NCI-H187 (cell line): ENCODE measurements around the gene GUCD1.

Experiments
- DNase-seq, 2 experiments: peaks; one replicate each; lab custom pipeline; 2025; lab: John Stamatoyannopoulos, UW

The GUCD1 gene

DNA sequence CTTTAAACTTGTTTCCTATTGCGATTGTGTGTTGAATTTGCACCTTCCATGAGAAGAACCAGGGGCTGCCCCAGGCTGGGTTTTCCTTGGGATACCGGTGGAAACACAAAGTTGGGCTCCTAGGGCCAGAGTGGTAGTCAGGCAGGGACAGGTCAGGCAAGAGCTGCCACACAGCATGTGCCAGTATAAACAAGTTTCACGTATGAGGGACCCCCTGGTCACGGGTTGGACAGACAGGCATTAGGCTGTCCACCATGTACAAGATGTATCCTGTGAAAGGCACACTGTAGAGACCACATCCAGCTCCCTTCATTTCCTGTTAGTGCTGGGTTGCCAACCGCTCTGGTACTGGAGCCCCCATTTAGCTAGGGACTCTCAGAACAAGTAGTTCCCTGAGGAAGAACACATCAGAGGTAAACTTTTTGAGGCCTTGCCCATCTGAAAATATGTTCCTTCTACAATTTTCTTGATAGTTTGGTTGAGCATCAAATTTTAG is 51.0 kb downstream of the GUCD1 start:
- no peak for DNase-seq

DNA sequence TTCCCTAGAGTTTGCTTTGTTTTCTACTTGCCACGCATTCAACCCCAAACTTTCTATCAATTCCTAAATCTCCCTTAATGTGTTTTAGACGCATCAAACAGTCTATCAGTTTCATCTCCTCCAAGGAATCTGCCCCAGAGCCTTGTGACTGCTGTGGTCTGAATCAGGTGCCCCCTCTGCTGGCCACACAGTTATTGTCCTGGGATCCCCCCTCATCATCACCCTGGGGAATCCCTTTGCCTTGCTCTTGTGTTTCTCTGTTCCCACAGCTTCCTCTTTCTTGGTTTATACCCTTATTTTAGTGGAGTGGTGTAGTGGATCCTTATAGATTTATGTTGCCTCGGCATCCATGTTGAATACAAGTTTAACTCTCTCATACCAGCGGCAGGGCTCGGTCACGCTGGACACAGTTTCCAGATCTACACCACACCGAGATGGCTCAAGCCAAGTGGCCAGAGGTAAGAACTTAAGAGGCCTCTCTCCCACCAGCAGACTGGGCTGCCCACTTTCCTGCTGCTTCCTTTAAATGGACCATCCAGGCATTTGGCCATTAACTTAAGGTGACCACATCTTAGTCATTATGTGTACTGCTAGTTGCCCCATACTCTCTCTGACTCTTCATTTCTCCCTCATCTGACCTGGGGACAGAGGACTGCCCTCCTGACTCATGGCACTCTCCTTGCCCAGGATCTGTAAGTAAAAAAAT is 51.6 kb downstream of the GUCD1 start:
- no peak for DNase-seq

DNA sequence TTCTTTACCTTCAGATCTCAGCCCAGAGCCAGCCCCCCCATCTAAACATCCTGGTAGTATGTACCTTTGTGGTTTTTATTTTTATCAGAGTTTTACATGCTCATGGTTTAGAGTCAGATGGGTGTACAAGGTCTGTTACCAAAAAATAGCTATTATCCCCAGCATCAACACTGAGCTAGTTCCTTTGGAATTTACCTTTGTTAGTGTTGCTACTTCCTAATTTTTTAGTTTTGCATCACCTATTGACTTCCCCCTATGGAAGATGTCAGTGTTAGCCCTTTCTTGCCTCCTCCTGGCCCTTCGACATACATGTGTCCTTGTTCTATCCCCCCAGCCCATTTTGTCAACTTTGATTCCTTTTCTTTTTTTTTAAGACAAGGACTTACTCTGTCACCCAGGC is 52.4 kb downstream of the GUCD1 start:
- no peak for DNase-seq

DNA sequence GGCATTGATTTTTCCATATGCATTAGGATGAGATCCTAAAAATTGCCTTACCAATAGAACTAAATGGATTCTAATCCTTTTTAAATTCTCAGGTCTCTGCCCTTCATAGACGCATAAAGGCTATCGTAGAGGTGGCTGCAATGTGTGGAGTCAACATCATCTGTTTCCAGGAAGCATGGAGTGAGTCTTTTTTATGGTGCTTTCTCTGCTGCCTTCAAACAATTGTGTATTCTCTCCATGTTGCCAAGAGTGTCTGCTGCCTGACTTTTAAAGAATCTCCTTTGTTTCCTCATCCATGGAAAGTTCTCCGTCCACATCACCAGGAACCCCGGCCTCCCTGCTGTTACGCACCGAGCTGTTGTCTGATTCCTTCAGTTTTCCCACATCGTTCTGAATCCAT is 52.9 kb downstream of the GUCD1 start:
- DNase-seq: no peak

GRCh38 chr22:24501301-24502005 is 53.5 kb downstream of the GUCD1 start:
- no peak for DNase-seq

- DNase-seq: no peak
Observed at GRCh38 chr22:24500277-24500820, 54.6 kb downstream of the GUCD1 start.

GRCh38 chr22:24499706-24500276 is 55.1 kb downstream of the GUCD1 start:
- DNase-seq: no peak

GRCh38 chr22:24498824-24499223 is 56.1 kb downstream of the GUCD1 start:
- DNase-seq: no peak

GRCh38 chr22:24497841-24498258 is 57.1 kb downstream of the GUCD1 start:
- no peak for DNase-seq

- DNase-seq: no peak
Observed at GRCh38 chr22:24496661-24497060, 58.3 kb downstream of the GUCD1 start.

DNA sequence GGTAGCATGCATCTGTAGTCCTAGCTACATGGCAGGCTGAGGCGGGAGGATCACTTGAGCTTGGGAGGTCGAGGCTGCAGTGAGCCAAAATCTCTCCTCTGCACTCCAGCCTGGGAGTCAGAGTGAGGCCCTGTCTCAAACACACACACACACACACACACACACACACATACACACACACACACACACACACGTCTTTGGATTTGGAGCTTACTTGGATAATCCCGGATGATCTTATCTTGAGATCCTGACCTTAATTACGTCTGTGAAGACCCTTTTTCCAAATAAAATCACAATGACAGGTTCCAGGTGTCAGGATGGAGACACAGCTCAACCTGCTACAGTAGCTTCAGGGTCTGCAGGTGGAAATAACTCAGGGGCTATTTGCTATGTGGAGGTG is 58.7 kb downstream of the GUCD1 start:
- DNase-seq: no peak

GRCh38 chr22:24495365-24495675 is 59.6 kb downstream of the GUCD1 start:
- DNase-seq: no peak

DNA sequence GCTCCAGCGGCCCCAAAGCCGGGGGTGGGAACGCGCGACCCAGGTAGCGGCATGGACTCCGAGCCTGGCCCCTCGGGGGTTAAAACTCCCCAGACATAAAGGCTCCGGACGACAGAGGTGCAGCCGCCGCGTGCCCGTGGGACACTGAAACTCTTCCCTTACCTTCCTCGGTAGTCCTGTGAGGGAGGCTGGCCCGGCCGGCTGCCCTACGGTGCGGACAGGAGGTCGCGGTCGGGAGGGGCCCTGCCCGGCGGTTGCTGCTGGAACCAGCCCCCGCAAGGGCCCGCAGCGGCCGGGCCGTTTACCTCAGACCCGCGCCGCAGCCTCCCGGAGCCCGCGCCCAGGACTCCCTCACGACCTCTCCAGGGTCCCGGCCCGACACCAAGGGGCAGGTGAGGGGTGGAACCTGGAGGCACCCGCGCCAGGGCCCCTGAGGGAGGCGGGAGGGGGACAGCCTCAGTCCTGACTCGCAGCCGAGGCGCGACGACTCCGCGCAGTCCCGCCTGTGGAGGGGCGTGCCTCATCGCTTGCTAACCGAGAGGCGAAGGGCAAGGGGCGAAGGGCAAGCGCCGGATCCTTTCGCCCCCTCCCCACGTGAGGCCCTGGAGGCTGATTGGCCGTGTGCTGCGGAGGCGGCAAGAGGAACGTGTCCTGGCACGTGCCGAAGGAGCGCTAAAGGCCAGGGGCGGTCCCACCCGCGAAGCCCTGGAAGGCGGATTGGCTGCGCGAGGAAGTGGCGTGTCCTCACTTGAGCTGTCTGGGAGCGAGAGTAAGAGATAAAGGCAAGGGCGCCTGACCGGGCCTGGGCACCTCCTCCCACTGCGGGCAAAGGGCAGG is 60.2 kb downstream of the GUCD1 start, which contains the start of gene UPB1:
UPB1 (plus strand) TSS at position 805 of the 837 bp plus-strand sequence. CDS start 72 bp downstream, outside the sequence.
- no peak for DNase-seq

DNA sequence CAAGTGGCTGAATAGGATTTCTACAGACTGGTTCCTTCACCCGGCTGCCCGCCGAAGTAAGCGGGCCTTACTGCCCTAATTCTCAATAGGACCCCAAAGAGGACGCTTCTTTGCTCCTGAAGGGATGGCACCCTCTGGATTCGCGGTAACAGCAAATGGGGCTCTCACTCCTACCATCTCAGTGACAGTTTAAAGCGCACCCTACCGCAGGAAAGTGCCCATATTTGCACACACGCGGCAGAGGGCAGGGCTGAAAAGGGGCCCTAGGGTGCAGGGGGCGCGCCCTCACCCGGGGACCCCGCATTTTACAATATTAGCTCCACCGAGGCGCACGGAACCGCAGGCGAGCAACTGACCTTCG is 60.8 kb downstream of the GUCD1 start:
- no peak for DNase-seq

DNA sequence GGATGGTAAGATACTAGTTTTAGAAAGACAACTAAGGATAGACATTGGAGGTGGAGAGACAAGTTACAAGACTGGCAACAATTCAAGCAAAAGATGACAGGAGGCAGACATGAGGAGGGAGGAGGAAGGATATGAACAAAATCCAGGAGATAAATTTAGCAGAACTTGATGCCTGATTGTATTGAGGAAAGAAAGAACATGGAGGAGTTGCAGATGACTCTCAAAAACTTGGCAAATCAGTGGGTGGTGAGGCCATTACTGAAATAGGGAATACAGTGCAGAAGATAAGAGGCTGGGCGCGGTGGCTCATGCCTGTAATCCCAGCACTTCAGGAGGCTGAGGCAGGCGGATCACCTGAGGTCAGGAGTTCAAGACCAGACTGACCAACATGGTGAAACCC is 62.5 kb downstream of the GUCD1 start:
- DNase-seq: no peak
